Measurements from ENCODE around the gene KIRREL2.
"Not testable (repeated sequence)": the region's sequence is repeated elsewhere in the genome, so short reads cannot be mapped to it uniquely, and the experiment has no call there.

Gene KIRREL2

DNA sequence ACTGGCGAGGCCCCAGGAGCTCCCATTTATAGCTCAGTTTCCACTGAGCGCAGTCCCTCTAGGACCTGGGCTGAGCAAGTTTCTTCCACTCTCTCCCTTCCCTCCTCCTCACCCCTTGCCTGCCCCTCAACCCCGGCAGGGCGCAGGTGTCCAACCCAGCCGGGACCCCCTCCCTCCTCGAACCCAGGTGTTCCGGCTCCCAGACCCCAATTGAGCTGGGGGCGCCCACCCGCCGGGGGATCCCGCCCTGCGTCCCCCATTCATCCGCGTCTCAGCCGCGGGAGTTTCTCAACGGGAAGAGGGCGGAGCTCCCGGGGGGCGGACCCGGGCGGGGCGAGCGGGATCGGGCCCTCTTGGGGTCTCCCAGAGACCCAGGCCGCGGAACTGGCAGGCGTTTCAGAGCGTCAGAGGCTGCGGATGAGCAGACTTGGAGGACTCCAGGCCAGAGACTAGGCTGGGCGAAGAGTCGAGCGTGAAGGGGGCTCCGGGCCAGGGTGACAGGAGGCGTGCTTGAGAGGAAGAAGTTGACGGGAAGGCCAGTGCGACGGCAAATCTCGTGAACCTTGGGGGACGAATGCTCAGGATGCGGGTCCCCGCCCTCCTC, at the start of gene KIRREL2:
Gene KIRREL2, plus strand, starts transcription at position 366 of the 604 bp plus-strand sequence. Its CDS starts 209 bp downstream, at position 575.
- in situ Hi-C loops (cut with MboI; ENCODE audit: low sequenced_read_pairs), result no loop called here

GRCh38 chr19:35807633-35808032, 49.1 kb upstream of the KIRREL2 start:
- in situ Hi-C loops (cut with MboI; ENCODE audit: low sequenced_read_pairs), result no loop called here

GRCh38 chr19:35811317-35812219, 45.1 kb upstream of the KIRREL2 start:
- in situ Hi-C loops (cut with MboI; ENCODE audit: low sequenced_read_pairs), result no loop called here

DNA sequence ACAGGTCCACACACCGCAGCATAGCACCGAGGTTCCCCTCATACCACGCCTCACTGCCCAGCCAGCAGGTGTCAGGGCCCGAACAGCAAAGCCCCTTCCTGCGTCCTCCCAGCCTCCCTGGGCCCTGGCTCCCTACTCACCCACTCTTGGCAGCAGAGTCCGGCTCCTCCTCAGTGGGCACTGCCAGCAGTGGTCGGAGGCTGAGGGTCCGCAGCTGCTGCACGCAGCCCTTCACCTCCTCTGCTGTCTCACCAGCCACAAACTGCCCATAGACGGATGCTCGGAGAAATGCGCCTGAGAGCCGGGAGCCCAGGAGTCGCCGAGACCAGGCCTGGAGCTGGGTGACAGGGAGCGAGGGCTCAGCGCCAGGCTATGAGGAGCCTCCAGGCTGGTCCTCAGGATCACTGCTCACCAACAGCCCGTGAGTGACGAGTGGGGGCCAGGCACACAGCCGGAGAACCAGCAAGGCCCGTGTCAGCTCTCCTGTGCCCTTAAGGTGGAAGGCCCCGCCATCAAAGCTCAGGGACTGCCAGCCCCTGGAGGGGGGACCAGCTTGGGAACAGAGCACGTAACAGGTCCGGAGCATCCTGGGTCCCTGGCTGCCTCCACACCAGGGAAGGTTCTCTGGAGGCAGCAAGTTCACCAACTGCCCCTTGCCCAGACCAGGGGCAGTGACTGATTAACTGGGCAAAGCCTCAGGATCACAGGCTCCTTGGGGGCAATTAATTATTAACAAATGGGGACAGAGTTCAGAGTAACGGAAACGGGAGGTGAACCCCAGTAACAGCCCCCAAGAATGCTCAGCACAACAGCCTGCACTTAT, 44.3 kb upstream of the KIRREL2 start, which contains the start of gene PRODH2:
Gene PRODH2, minus strand, starts transcription at position 626 of the 823 bp plus-strand sequence. Its CDS starts 40 bp downstream, at position 586.
- in situ Hi-C loops (cut with MboI; ENCODE audit: low sequenced_read_pairs), result no loop called here

DNA sequence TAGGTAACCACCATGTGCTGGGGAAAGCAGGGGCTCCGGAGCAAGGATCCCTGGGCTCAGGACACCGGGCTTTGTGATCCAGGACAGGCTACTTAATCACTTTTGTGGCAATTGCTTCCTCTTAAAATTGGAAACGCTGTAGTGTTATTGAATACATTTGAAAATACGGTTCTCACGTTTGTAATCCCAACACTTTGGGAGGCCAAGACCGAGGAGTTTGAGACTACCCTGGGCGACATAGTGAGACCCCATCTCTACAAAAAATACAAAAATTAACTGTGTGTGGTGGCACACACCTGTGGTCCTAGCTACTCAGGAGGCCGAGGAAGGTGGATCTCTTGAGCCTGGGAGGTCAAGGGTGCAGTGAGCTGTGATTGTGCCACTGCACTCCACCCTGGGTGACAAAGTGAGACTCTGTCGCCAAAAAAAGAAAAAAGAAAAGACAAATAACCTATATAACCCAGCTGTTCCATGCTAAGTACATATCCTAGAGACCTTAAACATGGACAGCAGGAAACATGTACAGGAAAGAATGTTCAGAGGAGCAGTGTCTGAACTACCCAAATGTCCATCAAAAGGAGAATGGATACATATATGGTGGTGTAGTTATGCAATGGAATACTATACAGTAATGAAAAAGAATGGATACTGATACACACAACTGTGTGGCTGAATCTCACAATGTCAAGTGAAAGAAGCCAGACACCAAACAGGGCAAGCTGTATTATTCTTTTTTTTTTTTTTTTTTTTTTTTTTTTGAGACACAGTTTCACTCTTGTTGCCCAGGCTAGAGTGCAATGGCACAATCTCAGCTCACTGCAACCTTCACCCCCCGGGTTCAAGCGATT, 43.4 kb upstream of the KIRREL2 start:
- in situ Hi-C loops (cut with MboI; ENCODE audit: low sequenced_read_pairs), result no loop called here

GRCh38 chr19:35816262-35816661, 40.4 kb upstream of the KIRREL2 start:
- in situ Hi-C loops (cut with MboI; ENCODE audit: low sequenced_read_pairs), result no loop called here

DNA sequence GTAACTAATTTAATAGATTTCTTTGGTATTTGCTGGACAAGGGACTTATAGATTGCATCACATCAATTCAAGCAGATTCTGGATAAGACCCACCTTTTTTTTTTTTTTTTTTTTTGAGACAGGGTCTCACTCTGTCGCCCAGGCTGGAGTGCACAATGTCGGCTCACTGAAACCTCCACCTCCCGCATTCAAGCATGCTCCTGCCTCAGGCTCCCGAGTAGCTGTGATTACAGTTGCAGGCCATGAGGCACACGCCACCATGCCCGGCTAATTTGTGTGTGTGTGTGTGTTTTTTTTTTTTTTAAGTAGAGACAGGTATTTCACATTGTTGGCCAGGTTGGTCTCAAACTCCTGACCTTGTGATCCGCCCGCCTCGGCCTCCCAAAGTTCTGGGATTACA, 39.9 kb upstream of the KIRREL2 start:
- in situ Hi-C loops (cut with MboI; ENCODE audit: low sequenced_read_pairs), result no loop called here

DNA sequence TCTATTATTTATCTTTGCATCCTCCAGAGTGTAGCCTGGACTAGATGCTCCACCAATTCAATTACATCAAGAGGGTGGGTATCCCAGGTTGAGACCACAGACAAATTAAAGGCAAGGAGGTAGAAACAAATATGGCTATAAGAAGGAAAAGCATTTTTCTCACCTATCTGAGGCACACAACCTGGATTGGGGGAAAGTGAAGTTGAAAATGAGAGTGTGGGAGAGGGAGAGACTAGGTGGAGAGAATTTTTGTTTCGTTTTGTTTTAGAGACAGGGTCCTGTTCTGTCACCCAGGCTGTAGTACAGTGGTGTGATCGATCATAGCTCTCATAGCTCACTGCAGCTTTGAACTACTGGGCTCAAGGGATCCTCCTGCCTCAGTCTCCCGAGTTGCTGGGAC, 38.3 kb upstream of the KIRREL2 start:
- in situ Hi-C loops (cut with MboI; ENCODE audit: low sequenced_read_pairs), result no loop called here

DNA sequence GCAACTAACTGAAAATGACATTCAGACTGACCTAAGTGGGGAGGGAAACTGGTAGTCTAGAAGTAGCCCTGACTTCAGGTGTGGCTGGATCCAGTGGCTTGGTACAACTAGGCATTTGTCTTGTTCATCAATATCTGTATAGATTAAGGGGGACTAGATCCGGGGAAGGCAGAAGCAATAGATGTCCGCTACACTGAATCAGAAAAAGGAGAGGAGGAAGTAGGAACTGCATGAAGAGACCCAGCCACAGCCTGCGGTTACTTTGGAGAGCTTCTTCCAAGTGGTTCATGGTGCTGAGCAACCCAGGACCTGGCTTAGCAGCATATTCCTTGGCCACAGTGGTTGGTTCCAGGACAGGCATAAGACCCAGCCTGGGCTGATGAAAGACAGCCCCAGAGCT, 34.1 kb upstream of the KIRREL2 start:
- in situ Hi-C loops (cut with MboI; ENCODE audit: low sequenced_read_pairs), result no loop called here

DNA sequence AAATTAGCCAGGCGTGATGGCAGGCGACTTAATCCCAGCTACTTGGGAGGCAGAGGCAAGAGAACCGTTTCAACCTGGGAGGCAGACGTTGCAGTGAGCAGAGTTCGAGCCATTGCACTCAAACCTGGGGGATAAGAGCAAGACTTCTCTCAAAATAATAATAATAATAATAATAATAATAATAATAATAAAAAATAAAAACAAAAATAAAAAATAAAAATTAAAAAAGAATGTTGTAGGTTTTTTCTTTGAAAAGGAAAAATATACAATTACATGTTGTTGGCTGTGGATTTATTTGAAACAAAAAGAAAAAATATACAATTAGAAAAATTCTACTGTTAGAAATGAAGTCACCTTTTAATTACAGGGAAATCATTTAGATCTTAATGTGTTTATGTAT, 32.6 kb upstream of the KIRREL2 start:
- in situ Hi-C loops (cut with MboI; ENCODE audit: low sequenced_read_pairs), result no loop called here

DNA sequence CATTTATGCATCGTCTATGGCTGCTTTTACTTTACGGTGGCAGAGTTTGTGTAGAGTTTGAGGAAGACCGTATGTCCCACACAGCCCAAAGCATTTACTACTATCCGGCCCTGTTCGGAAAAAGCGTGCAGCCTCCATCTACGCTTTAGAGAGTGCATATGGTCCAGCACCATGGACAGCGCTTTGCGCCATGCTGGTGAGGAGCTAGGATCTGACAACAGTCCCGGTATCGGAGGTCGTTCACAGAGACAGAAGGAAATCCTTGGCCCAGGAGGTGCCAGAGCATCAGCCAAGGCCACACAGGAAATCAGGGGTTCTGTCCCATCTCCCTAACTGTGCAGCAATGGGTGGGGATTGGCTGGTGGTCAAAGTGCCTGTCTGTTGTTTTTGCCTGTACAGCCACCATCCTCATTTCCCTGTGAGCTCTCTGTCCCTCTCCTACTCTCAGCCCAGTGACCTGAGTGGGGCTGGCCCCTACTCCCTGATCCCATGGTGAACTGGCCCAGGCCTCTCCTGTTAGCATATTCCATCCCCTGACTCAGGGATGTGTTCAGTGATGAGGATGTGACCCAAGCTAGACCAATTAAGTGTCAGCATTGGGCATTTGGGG, 27.9 kb upstream of the KIRREL2 start:
- in situ Hi-C loops (cut with MboI; ENCODE audit: low sequenced_read_pairs), result no loop called here

DNA sequence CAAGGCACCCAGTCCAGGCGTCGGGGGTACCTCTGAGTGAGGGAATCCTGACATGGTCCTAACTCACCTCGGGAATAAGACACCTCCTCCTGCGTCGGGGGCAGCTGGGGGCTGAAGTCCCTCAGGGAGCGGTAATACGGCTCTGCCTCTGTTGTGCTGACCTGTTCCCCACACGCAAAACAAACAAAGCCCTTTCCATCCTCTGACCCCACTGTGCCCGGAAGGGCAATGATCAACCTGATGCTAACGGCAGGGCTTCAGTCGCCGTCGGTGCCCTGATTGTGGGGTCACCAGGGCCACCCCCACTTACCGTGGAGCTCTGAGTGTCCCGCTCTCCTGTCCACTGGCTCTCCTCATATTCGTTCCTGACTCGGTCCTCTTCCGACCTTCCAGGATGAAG, 25.7 kb upstream of the KIRREL2 start:
- in situ Hi-C loops (cut with MboI; ENCODE audit: low sequenced_read_pairs), result no loop called here

- in situ Hi-C loops (cut with MboI; ENCODE audit: low sequenced_read_pairs), result no loop called here
Measured at GRCh38 chr19:35832054-35832453, 24.7 kb upstream of the KIRREL2 start.

- in situ Hi-C loops (cut with MboI; ENCODE audit: low sequenced_read_pairs), result no loop called here
Measured at GRCh38 chr19:35833972-35834371, 22.7 kb upstream of the KIRREL2 start.

DNA sequence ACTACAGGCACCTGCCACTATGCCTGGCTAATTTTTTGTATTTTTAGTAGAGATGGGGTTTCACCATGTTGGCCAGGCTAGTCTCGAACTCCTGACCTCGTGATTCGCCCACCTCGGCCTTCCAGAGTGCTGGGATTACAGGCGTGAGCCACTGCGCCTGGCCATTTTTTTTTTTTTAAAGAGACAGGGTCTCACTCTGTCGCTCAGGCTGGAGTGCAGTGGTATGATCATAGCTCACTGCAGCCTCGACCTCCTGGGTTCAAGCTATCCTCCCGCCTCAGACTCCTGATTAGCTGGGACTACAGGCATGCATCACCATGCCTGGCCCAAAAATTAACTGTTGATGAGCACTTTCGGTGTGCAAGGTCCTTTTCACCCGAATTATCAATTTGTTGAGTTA, 20.6 kb upstream of the KIRREL2 start:
- in situ Hi-C loops (cut with MboI; ENCODE audit: low sequenced_read_pairs), result not testable (repeated sequence)

- in situ Hi-C loops (cut with MboI; ENCODE audit: low sequenced_read_pairs), result no loop called here
Measured at GRCh38 chr19:35841961-35842595, 14.6 kb upstream of the KIRREL2 start.

DNA sequence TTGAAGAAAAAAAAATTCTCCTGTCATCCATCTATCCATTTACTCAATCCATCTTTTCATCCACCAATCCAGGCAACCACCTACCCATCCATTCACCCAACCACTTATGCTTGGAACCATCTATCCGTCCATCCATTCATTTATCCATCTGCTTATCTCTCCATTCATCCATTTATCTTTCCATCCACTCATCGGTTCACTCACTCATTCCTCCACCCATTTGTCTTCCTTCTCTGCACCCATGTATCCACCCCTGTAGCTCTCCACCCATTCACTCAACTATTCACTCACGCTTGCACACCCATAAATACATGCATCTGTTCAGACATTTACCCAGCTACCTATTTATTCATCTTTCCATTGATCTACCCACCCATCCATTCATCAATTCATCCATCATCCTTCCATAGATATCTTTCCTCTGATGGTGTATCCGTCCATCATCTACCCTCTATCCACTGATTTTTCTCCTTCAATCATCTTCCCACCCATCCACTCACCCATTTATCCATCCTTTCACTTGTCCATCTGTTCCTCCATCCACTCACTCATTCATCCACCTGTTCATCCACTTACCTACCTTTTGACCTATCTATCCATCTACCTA, 13.9 kb upstream of the KIRREL2 start:
- in situ Hi-C loops (cut with MboI; ENCODE audit: low sequenced_read_pairs), result no loop called here

GRCh38 chr19:35843676-35844481, 12.8 kb upstream of the KIRREL2 start:
- in situ Hi-C loops (cut with MboI; ENCODE audit: low sequenced_read_pairs), result no loop called here

Data from hTERT RPE-1 (cell line).